ENCODE measurements around the gene MDM2.

MDM2 gene

GRCh38 chr12:68807576-68808387 lies at the start of gene MDM2:
Gene MDM2 (plus strand): TSS chr12:68808177. CDS start chr12:68808478, 301 bp downstream.
- TF ChIP-seq ZFX (IDR thresholded peaks at IDR 0.05): peak; percentile 92
- TF ChIP-seq CTCF (conservative IDR thresholded peaks at IDR 0.05): peak; percentile 89
- peak within 1 kb of the TSS; percentile 99 for H3K27ac ChIP-seq

GRCh38 chr12:68759852-68760251 lies 48.1 kb upstream of the MDM2 start:
- TF ChIP-seq CTCF (conservative IDR thresholded peaks at IDR 0.05): no peak
- TF ChIP-seq ZFX (IDR thresholded peaks at IDR 0.05): no peak
- no peak overlapping the region for H3K27ac ChIP-seq

- no peak for TF ChIP-seq ZFX (IDR thresholded peaks at IDR 0.05)
- no peak for TF ChIP-seq CTCF (conservative IDR thresholded peaks at IDR 0.05)
- no peak overlapping the region for H3K27ac ChIP-seq
Observed at GRCh38 chr12:68760806-68761441, 47.1 kb upstream of the MDM2 start.

GRCh38 chr12:68761442-68761812 lies 46.5 kb upstream of the MDM2 start:
- no peak overlapping the region for H3K27ac ChIP-seq
- TF ChIP-seq CTCF (conservative IDR thresholded peaks at IDR 0.05): no peak
- TF ChIP-seq ZFX (IDR thresholded peaks at IDR 0.05): no peak

GRCh38 chr12:68761901-68762630 lies 45.9 kb upstream of the MDM2 start:
- H3K27ac ChIP-seq: no peak overlapping the region
- no peak for TF ChIP-seq CTCF (conservative IDR thresholded peaks at IDR 0.05)
- no peak for TF ChIP-seq ZFX (IDR thresholded peaks at IDR 0.05)

- no peak overlapping the region for H3K27ac ChIP-seq
- TF ChIP-seq ZFX (IDR thresholded peaks at IDR 0.05): no peak
- no peak for TF ChIP-seq CTCF (conservative IDR thresholded peaks at IDR 0.05)
Observed at GRCh38 chr12:68762691-68763090, 45.3 kb upstream of the MDM2 start.

- H3K27ac ChIP-seq: no peak overlapping the region
- no peak for TF ChIP-seq ZFX (IDR thresholded peaks at IDR 0.05)
- no peak for TF ChIP-seq CTCF (conservative IDR thresholded peaks at IDR 0.05)
Observed at GRCh38 chr12:68765696-68766095, 42.3 kb upstream of the MDM2 start.

Measured in C4-2B (cell line).